ENCODE data around the gene TUFM.

TUFM gene

GRCh38 chr16:28838558-28838918, 7.6 kb downstream of the TUFM start:
- TF ChIP-seq, protein P1, sequence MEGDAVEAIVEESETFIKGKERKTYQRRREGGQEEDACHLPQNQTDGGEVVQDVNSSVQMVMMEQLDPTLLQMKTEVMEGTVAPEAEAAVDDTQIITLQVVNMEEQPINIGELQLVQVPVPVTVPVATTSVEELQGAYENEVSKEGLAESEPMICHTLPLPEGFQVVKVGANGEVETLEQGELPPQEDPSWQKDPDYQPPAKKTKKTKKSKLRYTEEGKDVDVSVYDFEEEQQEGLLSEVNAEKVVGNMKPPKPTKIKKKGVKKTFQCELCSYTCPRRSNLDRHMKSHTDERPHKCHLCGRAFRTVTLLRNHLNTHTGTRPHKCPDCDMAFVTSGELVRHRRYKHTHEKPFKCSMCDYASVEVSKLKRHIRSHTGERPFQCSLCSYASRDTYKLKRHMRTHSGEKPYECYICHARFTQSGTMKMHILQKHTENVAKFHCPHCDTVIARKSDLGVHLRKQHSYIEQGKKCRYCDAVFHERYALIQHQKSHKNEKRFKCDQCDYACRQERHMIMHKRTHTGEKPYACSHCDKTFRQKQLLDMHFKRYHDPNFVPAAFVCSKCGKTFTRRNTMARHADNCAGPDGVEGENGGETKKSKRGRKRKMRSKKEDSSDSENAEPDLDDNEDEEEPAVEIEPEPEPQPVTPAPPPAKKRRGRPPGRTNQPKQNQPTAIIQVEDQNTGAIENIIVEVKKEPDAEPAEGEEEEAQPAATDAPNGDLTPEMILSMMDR (IDR thresholded peaks at IDR 0.05; ENCODE audit: low read depth, low read length) = no peak
- H3K4me3 ChIP-seq (replicated peaks in 1 of 2; ENCODE audit: low read depth in 2 of 2, low read length in 2 of 2) = no peak overlapping the region
- DNase-seq (ENCODE audit: low read depth in 2 of 2) = no peak

DNA sequence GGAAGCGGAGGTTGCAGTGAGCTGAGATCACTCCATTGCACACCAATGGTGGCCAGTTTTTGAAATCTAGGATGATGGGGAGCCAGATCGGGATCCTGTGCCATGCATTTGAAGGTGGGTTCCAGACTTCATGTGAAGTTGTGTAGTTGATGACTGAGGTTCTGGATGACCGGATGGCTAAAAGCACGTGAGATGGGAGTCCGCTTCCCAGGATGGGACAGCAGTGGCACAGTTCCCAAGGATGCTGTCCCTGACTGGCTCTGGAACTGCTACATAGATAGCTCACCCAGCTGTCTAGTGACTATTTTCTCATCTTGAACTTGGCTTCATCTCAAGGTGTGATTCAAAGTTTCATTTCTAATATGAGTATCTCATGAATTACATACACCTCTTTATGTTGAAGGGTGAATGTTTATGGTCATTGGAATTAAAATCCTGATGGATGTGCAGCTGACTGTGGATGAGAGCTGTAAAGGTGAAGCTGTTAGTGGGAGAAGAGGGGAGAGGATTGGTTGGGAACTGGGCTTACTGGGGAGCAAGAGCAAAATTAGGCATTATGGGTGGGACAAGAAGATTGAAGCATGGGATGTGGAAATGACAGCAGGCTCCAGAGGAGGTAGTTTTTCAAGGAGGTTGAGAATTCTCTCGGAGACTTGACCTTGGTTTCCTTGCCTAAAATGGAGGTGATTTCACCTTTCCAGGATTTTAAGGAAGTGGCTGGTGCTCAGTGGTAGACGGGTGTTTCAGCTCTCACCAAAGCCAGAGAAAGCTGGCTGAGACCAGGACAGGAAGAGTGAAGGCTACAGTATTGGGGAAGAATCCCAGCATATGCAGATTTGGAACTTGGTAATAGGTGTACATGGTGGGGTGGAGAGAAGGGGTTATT, 8.2 kb downstream of the TUFM start:
- TF ChIP-seq, protein P1 (IDR thresholded peaks at IDR 0.05; ENCODE audit: low read depth, low read length) = no peak
- H3K4me3 ChIP-seq (replicated peaks in 1 of 2; ENCODE audit: low read depth in 2 of 2, low read length in 2 of 2) = no peak overlapping the region
- DNase-seq (ENCODE audit: low read depth in 2 of 2) = no peak

- DNase-seq (ENCODE audit: low read depth in 2 of 2) = no peak
- H3K4me3 ChIP-seq (replicated peaks in 1 of 2; ENCODE audit: low read depth in 2 of 2, low read length in 2 of 2) = no peak overlapping the region
- TF ChIP-seq, protein P1 (IDR thresholded peaks at IDR 0.05; ENCODE audit: low read depth, low read length) = no peak
Measured at GRCh38 chr16:28836761-28837064, 9.4 kb downstream of the TUFM start.

- H3K4me3 ChIP-seq (replicated peaks in 1 of 2; ENCODE audit: low read depth in 2 of 2, low read length in 2 of 2) = no peak overlapping the region
- DNase-seq (ENCODE audit: low read depth in 2 of 2) = no peak
- TF ChIP-seq, protein P1 (IDR thresholded peaks at IDR 0.05; ENCODE audit: low read depth, low read length) = no peak
Measured at GRCh38 chr16:28835864-28836760, 10.0 kb downstream of the TUFM start.

DNA sequence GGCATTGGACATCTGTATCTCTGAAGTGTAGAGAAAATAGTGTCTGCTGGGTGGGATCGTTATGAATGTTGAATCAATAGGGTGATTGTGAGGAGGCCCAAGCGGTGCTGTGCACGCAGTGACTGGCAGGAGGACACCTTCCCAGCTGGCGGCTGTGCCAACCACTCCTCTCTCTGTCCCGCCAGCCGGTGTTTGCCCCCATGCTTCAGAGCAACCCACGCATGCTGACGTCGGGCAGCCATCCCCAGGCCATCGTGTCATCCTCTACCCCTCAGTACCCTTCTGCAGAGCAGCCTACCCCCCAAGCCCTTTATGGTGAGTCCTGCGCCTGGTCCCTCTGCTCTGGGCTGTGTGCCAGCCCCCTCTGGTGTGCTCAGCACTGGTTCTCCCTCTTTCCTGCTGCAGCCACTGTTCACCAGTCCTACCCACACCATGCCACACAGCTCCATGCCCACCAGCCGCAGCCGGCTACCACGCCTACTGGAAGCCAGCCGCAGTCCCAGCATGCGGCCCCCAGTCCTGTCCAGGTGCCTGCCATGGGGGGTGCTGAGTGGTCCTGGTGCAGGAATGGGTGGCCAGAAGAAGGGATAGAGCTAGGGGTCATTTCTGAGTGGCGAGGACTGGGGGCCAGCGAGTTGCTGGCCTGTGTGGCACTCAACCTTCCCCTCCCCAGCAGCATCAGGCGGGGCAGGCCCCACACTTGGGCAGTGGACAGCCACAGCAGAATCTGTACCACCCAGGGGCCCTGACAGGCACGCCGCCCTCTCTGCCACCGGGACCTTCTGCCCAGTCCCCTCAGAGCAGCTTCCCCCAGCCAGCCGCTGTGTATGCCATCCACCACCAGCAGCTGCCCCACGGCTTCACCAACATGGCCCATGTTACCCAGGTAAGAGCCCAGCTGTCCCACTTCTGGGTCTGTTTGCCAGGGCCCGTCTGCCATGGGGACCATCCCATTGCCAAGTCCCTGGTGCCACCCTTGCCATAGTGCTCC, 11.0 kb downstream of the TUFM start:
- H3K4me3 ChIP-seq (replicated peaks in 1 of 2; ENCODE audit: low read depth in 2 of 2, low read length in 2 of 2) = no peak overlapping the region
- no peak for DNase-seq (ENCODE audit: low read depth in 2 of 2)
- TF ChIP-seq, protein P1 (IDR thresholded peaks at IDR 0.05; ENCODE audit: low read depth, low read length) = no peak

GRCh38 chr16:28834349-28834748, 11.8 kb downstream of the TUFM start:
- no peak overlapping the region for H3K4me3 ChIP-seq (replicated peaks in 1 of 2; ENCODE audit: low read depth in 2 of 2, low read length in 2 of 2)
- TF ChIP-seq, protein P1 (IDR thresholded peaks at IDR 0.05; ENCODE audit: low read depth, low read length) = no peak
- DNase-seq (ENCODE audit: low read depth in 2 of 2) = no peak

Measured in cardiac fibroblast (primary cell).